DLD1 (cell line): ENCODE data around the gene PLEKHM3.

Source experiments
- in situ Hi-C: cut with HindIII; loops from 2 replicates; pipeline ENCODE4 v1.10.0; 2017; ENCODE audit warnings: low sequenced_read_pairs

Gene PLEKHM3

DNA sequence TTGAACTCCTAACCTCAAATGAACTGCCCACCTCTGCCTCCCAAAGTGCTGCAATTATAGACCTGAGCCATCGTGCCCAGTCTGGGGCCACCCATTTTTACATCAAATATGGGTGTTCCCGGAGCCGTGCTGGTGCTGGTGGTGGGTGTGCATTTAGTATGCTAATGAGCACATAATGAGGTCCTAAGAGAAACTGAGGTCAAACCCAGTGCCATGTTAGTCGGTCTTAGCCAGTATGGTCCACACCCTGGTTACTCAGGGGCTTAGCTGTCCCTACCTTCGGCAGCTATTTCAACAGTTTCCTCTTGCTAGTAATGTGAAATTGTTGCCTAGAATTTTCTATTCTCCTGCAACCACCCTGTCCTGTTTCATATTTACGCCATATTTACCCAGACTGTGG is 217.2 kb downstream of the PLEKHM3 start:
- in situ Hi-C loops = no loop called here

DNA sequence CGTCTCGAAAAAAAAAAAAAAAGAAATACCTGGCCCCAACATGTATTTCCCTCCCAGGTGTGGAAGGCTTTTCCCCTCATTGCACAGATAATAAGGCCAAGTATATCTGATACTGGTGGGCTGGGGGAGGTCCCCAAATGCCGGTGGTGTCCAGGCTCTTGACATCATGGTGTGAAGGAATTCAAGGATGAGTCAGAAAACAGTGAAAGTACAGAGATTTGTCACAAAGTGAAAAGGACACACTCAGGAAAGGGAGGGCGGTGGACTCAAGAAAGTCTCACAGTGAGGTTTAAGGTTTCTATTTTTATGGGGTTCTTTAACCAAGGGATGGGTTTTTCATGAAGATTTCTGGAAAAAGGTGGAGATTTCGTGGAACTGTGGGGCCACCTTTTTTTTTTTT is 217.8 kb downstream of the PLEKHM3 start:
- in situ Hi-C loops = no loop called here

DNA sequence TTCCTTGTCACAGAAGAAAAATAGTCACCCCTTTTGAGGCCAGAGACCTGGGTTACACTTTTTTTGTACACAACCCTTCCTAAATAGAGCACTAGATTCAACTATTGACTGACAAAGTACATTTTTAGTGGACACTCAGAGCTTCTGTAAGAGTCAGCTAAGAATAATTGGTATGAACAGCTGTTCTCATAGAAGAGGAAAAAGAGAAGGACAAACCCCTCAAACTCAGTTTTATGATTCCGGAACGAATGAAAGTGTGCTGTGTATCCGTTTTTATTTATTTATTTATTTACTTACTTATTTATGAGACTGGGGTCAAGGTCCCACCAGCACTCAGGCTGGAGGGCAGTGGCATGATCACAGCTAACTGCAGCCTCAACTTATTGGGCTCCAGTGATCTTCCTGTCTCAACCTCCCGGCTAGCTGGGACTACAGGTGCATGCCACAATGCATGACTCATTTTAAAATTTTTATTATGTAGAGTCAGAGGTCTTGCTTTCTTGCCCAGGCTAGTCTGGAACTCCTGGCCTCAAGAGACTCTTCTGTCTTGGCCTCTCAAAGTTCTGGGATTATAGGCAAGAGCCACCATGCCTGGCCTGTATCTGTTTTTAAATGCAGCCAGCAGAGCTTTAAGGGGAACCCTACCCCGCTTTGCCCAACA is 219.6 kb downstream of the PLEKHM3 start:
- in situ Hi-C loops = no loop called here

DNA sequence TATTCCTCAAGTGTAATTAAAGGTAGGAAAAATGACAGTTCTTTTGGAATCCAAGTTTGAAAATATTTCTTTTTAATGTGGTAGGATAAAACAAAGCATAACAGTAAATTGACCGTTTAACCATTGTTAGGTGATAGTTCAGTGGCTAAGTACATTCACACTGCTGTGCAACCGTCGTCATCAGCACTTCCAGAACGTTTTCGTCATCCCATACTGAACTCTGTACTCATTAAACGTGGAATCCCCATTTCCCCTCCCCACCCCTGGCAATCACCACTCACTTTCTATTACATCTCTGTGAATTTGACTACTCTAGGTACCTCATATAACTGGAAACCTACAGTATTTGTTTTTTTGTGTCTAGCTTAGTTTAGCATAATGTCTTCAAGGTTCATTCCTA is 222.7 kb downstream of the PLEKHM3 start:
- in situ Hi-C loops = no loop called here

DNA sequence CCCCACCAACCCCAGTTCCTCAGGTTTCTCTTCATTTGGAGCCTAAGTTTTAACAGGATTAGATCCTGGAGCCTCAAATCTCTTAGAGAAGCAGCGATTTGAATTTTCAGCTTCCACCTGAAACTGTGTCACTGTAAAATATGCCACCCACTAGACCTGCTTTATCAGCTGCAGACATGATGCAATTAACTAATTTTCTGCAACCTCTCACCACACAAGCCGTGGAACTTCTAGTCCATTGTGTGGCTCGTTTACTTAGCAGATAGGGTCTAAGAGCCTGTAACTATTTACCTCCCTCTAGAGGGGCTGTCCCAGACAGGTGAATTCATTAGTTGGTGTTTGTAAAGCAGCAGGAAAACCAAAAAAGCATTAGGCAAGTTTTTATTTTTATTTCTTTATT is 224.1 kb downstream of the PLEKHM3 start:
- in situ Hi-C loops = no loop called here

DNA sequence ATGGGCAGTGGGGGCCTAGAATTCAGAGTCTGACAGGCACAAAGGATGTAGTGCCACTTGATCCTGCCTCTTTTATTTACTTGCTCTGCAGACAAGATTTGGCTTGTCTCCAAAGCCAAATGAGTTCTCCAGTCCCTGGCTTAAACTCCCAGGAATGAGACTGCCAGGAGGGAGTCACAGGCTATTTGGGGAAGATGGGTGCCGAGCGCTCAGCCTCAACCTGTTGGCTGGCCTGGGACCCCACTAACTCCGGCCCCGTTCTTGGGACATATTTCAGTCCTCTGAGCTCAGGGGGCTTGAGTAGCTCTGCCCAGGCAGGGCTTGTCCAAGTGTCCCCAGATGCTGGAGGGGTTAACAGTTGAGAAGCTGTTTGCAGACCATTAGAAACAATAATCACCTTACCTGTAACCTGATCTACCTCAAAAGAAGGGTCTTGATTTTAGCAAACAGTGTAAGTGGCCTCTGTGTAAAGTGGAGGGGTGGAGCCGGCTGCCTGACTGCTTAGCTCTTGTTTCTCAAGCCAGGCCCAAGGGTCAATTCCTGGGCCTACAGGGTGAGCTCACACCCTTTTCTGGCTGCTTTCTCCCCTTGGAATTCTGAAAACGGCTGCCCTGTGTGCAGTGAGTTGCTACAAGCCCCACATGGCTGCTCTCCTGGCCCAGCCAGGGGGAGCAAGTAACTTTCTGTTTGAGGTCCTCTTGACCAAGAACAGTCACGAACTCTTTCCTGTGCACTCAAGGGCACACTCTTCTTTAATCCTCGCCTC is 228.6 kb downstream of the PLEKHM3 start:
- in situ Hi-C loops = no loop called here

DNA sequence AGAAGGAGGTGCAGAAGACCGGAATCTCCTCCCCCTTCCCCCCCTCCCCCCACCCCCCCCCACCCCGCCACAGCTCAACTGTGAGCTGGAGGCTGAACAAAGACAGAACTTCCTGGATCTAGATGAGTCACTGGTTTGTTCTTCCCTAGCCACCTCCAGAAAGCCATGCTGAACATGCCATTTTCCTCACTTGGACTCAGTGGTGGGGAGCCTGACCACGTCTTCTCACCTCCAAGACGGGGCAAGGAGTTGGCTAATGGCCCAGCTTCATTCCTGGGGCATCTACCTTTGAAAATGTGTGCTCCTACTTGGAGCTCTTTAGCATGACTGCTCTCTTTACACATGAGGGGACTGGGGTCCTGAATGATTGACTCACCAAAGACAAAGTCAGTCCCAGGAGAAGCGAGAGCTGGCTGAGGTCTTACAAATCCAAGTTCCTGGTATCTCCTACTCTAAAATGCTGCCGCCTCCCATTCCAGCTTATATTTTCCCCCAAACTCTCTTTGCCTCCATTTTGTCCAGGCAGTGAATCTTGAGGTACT is 233.0 kb downstream of the PLEKHM3 start:
- in situ Hi-C loops = no loop called here

DNA sequence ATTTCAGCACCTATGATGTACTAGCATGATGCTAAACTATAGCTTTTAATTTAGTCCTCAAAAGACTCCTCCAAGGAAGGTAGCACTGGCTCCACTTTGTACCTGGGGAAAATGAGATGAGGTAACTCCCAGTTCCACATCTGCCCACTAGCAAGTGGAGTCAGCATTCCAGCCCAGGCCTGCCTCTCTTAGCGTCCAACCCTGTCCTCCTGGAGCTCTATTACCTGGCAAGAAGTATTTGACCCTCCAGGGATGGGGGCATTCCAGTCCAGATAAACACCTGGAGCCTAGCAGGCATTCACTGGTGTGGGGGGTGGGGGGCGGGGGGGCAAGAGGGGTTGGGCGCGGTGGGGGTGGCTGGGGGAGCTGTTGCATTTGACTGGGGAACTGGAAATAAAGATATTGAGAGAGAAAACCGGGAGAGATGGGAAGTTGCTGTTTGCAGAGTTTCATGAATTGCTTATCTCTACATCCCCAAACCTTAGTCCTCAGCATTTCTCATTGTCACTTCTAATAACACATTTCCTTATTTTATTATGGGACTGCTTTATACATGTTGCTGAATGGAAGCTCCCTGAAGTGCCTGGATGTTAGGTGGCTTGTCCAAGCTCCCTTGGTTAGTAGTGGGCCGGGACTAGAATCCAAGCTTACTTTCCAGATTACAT is 233.6 kb downstream of the PLEKHM3 start:
- in situ Hi-C loops = no loop called here

DNA sequence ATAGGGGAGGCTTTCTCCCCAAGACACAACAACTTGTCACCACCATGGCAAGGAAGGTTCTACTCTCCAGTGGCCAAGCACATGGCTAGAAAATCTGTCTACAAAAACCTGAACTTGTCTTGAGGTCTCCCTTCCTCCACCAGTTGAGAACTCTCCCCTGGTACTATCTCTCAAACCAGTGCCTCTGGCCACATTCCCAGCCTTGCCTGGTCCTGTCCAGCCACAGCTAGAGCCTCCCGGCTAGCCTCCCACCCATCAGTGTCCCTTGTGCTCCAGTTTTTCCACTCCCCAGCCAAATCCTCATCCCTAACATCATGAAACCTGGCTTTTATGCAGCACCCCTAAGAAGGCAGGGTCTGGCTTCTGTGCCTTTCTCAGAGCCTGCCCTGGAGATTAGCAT is 234.4 kb downstream of the PLEKHM3 start:
- in situ Hi-C loops = no loop called here

DNA sequence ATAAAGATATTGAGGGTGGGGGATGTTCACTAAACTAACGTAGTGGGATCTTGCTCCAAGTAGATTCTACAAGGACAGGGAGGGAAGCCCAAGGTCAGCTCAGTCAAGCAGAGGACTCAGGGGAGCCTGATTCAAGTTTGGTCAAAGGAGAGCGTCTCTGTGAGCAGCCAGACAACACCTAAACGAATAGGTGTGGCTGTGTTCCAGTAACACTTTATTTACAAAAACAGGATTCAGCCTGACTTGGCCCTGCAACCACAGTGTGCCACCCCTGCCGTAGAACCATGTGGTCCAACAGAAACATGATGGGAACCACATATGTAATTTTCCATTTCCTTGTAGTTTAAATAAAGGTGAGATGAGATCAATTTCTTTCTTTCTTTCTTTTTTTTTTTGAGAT is 237.5 kb downstream of the PLEKHM3 start:
- in situ Hi-C loops = no loop called here

DNA sequence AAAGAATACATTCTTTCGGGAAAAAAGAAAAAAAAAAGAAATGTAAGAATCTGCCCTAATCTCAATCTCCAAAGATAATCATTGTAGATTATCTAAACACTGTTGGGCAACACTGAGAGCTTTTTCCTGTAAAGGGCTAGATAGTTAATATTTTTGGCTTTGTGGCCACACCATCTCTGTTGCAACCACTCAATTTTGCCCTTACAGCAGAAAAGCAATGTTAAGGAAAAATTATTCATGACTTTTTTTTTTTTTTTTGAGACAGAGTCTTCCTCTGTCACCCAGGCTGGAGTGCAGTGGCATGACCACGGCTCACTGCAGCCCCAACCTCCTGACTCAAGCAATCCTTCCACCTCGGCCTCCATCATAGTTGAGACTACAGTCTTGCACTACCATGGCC is 238.3 kb downstream of the PLEKHM3 start:
- in situ Hi-C loops = no loop called here

DNA sequence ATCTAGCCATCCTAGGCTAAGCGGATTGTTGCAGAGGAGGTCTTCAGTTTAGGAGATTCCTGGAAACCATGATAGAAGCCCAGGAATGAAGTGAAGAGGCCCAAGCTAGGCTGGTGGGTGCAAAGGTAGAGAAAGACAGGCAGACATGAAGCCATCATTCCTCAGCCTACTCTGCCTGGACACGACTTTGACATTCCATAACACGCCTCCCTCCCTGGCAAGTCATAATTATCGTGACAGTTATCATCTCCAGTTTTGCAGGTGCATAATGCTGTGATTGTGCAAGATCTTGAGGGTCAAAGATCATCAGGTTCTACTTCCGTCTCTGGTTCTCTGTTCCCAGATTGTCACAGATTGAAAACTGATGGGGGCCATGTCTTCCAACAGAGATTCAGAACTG is 240.4 kb downstream of the PLEKHM3 start:
- in situ Hi-C loops = no loop called here

DNA sequence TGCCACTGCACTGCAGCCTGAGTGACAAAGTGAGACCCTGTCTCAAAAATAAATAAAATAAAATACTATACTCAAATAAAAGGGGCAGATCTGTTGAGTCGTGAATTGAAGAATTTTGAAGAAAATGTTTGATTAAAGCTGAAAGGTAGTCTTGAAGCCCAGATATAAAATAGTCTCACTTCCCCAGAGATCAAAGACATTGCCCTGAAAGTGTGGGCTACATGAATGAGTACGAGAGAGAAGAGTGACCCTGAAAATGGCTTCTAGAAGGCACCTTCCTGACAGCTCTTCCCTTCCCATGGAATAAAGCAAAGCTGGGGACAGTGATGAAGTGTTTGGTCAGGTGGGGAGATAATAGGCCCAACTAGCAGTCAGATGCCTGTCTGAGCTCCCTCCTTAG is 241.8 kb downstream of the PLEKHM3 start:
- in situ Hi-C loops = no loop called here

DNA sequence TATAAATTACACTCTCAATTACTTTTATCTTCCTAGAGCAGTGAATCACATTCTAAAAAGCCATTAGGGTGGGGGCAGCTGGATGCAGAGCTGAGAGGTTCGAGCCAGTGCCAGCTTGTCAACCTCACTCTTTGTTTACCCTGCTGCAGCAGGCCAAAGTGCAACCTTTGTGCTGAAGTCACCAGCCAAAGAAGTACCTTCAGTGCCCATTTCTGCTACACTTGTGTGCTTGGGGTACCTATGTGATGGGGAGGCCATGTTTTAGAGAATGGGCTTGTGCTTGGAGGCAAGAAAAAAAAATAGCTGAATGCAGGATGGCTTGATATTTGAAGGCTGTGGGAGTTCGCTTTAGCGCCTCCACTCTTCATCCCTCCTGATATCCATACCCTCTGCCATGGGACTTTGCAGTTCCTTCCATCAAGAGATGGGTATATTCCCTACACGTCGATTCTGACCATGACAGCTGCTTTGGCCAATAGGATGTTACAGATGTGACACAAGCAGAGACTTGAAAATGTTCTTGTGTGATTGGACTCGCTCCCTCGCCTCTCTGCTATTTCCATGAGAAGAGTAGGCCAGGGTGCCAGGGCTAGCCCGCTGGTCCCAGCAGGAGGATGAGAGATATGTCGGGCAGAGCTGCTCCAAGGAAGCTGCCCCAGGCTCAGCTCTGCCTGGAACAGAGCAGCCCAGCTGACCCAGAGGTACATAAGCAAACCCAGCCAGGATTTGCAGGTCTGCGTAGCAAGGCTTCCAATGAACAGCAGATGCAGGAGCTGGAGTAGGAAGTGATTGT is 242.9 kb downstream of the PLEKHM3 start:
- in situ Hi-C loops = no loop called here

DNA sequence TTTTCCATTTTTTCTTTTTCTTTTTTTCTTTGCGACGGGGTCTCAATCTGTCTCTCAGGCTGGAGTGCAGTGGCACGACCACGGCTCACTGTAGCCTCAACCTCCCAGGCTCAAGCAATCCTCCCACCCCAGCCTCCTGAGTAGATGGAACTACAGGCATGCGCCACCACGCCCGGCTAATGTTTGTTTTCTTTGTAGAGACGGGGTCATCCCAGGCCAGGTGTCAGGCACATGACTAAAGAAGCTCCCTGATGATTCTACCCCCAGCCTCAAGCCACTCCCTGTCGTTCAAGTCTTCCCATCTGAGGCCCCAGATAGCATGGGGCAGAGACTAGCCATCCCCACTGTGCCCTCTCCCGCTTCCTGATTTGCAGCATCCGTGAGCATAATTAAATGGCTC is 245.8 kb downstream of the PLEKHM3 start:
- in situ Hi-C loops = no loop called here

DNA sequence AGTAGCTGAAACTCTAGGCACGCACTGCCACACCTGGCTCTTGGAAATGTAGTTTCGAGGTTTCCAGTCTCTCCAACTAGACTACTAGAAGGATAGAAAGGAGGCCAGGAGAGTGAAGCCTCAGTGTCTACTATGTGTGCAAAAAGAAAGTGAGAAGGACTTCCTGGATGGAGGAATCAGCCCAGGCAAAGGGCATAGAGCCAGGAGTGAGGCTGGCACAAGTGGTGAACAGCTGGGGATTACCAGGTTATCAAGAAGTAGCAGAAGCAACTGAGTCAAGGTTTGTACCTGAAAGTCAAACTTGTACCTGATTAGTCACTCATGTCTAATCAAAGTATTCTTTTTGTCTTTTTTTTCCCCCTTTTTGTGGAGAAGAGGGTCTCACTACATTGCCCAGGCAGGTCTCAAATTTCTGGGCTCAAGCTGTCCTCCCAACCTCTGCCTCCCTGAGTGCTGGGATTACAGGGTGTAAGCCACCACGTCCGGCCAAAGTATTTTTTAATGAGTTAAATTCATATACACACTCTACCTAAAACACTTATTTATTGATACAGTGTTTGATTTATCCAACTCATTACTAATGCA is 246.9 kb downstream of the PLEKHM3 start:
- in situ Hi-C loops = no loop called here

DNA sequence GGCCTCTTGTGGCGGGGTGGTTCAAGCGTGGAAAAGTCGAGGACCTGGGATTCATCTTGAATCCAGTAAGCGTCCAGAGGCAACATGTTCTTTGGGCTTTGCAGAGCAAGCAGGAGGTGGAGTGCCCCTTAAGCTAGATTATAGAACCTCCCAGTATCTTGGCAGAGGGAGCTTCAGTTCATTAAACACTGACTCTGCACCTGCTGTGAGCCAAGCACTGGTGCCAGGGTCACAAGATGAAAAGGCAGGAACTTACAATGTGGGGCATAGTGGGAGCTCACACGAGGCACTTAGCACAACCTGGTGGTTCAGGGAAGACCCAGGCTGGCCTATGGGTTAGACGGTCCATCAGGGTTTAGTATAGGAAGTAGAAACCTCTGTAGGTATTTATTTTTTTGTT is 248.2 kb downstream of the PLEKHM3 start:
- in situ Hi-C loops = no loop called here

DNA sequence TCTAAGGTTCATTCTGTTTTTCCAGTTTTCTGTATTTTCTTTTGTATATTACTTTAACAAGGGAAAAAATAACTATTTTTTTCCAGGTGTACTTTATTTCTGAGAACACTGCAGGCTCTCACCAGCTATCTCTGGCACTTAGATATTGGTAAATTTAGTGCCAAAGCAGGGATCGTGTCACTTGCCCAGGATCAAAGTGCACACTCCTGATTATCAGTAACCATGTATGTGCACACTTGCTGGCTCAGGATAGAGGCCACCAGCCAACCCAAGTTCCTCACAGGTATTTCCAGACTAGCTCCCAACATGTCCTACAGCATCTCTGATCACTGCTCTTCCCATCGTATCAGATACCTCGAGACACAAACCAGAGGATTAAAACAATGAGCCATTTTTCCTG is 249.9 kb downstream of the PLEKHM3 start:
- in situ Hi-C loops = no loop called here

DNA sequence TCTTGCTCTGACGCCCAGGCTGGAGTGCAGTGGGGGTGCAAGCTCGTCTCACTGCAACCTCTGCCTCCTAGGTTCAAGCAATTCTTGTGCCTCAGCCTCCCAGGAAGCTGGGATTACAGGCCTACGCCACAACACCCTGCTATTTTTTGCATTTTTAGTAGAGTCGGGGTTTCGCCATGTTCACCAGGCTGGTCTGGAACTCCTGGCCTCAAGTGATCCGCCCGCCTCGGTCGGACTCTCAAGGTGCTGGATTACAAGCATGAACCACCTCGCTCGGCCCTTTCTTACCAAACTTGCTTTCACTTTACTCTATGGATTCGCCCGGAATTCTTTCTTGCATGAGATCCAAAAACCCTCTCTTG is 252.5 kb downstream of the PLEKHM3 start:
- in situ Hi-C loops = loop anchor here (25.0 kb wide), 1 partner anchor 289 kb away; no protein-coding TSS in a partner anchor

DNA sequence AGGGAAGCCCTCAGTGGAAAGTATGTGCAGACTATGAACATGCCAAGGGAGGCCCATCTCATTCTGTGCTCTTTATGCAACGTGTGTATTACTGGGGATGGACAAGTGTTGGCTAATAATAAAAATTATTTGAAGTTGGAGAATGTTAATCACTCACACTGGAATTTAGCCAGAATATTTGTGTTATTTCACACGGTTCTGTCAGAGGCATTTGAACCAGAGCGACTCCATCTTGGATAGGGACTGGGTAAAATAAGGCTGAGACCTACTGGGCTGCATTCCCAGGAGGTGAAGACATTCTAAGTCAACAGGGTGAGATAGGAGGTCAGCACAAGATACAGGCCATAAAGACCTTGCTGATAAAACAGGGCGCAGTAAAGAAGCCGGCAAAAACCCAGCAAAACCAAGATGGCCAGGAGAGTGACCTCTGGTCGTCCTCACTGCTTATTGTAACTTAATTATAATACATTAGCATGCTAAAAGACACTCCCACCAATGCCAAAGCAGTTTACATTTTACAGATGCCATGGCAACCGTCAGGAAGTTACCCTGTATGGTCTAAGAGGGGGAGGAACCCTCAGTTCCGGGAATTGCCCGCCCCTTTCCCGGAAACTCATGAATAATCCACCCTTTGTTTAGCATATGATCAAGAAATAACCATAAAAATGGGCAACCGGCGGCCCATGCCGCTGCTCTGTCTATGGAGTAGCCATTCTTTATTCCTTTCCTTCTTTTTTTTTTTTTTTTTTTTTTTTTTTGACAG is 253.1 kb downstream of the PLEKHM3 start:
- in situ Hi-C loops = loop anchor here (25.0 kb wide), 1 partner anchor 290 kb away; no protein-coding TSS in a partner anchor
